RWPE1 (cell line): ENCODE data around the gene OMP.

Experiments used
- CTCF ChIA-PET: fragments of 350-600 bp; sonication (Branson Sonifier 250); formaldehyde crosslinking; extraction: SDS; loops from one replicate; lab custom pipeline; 2021; lab: Yijun Ruan, JAX
- POLR2A ChIA-PET: fragments of 400-600 bp; formaldehyde crosslinking; extraction: SDS; loops from one replicate; lab custom pipeline; 2020; ENCODE audit warnings: antibody characterized with exemption; ENCODE audit not compliant: low non-redundant PET; lab: Yijun Ruan, JAX
- DNase-seq: peaks from one replicate; pipeline ENCODE4 v3.0.0; 2012; ENCODE audit warnings: low spot score
- H3K27ac ChIP-seq: fragments of 450-650 bp; 2 replicates; pipeline ENCODE4 v1.5.1; 2017
- CTCF ChIP-seq: fragments of 450-650 bp; conservative IDR thresholded peaks from 2 replicates; pipeline ENCODE4 v1.5.1; 2017; ENCODE audit warnings: low read depth, mild to moderate bottlenecking

The OMP gene

GRCh38 chr11:77151804-77152509 lies 49.3 kb downstream of the OMP start:
- TF ChIP-seq CTCF = no peak
- CTCF ChIA-PET = no interaction called here
- no peak overlapping the region for H3K27ac ChIP-seq
- no peak for DNase-seq
- POLR2A ChIA-PET = no interaction called here

DNA sequence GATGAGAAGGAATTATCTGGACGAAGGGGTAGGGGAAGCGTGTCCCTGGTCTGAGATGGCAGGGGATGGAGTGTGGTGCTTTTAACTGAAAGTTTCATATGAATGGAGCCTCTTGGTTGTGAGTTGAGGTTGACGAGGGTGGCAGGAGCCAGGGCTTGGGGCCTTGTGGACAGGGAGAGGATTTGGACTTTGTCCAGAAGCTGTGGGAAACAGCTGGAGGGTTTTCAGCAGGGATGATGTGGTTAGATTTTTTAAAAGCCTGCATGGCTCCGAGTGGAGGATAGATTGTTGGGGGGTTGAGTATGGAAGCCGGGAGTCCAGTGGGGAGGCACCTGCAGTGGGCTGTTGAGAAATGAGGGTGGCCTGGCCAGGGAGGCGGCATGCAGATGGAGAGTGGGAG lies 50.2 kb downstream of the OMP start:
- no peak for DNase-seq
- ChIA-PET CTCF (no interaction called here), POLR2A (no interaction called here)
- no peak for TF ChIP-seq CTCF
- no peak overlapping the region for H3K27ac ChIP-seq
